ENCODE results near the gene GREB1L.
A peak's percentile ranks its signal among the peaks of the same experiment; 100 is the strongest.

Gene GREB1L

DNA sequence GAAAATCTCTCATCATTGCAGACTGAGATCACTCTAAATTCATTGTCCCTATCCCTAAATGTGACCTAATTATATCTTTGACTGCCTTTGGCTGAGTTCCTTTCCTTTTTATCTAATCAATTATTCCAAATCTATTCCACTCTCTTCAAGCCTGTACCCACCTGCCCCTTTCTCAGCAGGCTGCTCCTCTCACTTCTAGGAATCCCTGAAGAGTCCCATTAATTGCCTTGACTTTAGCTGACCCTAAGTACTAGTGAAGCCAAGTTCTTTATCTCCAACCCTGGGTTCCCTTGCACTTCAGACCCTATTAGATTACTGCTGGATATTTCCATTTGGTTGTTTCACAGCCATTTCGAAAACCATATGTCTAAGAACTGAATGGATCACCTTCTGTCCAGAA, 102.8 kb downstream of the GREB1L start:
- no peak overlapping the region for H3K4me3 ChIP-seq (replicated peaks in 1 of 2; ENCODE audit: low read depth in 2 of 2, low read length in 2 of 2)
- no peak for TF ChIP-seq CTCF (IDR thresholded peaks at IDR 0.05; ENCODE audit: low read depth, low read length)
- DNase-seq (ENCODE audit: low read depth in 2 of 2) = no peak

DNA sequence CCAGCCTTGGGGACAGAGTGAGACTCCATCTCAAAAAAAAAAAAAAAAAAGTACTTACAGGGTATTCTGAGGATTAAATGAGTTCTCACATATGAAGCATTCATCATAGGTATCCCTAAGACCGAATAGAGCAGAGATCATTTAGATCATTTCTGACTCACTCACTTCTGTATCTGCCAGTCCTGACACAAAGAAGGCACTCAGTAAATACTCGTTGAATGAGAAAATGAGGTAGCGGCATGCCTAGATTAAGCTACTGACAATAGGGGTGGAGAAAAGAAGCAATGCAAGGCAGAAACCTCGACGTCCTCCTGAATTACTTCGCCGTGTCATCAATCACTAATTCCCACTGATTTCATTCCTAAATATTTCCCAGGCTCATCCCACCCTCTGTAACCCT, 103.8 kb downstream of the GREB1L start:
- no peak overlapping the region for H3K4me3 ChIP-seq (replicated peaks in 1 of 2; ENCODE audit: low read depth in 2 of 2, low read length in 2 of 2)
- no peak for DNase-seq (ENCODE audit: low read depth in 2 of 2)
- no peak for TF ChIP-seq CTCF (IDR thresholded peaks at IDR 0.05; ENCODE audit: low read depth, low read length)

DNA sequence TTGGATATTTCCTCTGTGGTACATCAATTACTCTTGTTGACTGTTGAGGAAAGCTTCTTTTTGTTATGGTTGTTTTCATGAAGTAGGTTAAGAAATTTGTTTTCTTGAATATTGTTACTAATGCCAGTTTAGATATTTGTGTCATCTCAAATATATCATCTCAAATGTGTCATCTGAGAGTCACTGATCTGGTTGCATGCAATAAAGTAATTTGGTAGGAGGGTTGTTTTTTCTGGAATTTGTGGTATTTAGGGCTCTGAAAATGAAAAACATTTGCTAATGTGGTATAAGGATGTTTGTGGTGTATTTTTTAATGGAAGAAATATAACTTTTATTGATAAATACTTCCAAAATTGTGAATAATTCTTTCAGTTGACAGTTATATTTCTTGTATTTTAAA, 117.7 kb downstream of the GREB1L start:
- peak in 1 of 2 donors; percentile 24 for DNase-seq (ENCODE audit: low read depth in 2 of 2)
- TF ChIP-seq CTCF (IDR thresholded peaks at IDR 0.05; ENCODE audit: low read depth, low read length) = no peak
- no peak overlapping the region for H3K4me3 ChIP-seq (replicated peaks in 1 of 2; ENCODE audit: low read depth in 2 of 2, low read length in 2 of 2)

DNA sequence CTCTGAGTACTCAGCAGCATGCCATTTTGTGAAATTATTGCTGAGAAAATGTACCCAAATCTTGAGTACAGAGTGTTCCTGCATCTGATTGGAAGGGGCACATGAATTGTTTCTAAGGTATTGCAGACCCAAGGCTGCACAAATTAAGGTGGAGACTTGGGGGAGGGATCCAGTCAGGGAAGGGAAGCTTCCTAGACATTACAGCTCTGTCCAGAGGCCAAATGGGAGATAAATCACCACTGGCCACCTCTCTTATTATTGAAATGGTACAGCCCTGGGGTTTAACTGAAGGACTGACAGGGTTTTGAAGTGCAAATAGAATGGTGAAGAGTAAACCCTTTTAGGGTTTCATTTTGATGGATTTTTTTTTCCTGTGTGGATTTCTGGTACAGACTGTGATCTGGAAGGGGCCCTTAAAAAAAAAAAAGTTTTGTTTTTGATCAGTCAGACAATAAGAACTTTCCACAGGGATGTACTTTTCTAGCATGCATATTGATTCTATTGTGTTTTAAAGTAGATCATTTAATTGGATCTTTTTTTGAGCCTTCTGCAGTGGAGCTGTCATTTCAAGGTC, 119.4 kb downstream of the GREB1L start:
- no peak for TF ChIP-seq CTCF (IDR thresholded peaks at IDR 0.05; ENCODE audit: low read depth, low read length)
- peak in 1 of 2 donors; percentile 33 for DNase-seq (ENCODE audit: low read depth in 2 of 2)
- H3K4me3 ChIP-seq (replicated peaks in 1 of 2; ENCODE audit: low read depth in 2 of 2, low read length in 2 of 2) = no peak overlapping the region

- H3K4me3 ChIP-seq (replicated peaks in 1 of 2; ENCODE audit: low read depth in 2 of 2, low read length in 2 of 2) = no peak overlapping the region
- no peak for DNase-seq (ENCODE audit: low read depth in 2 of 2)
- TF ChIP-seq CTCF (IDR thresholded peaks at IDR 0.05; ENCODE audit: low read depth, low read length) = no peak
Observed at GRCh38 chr18:21362831-21363230, 120.8 kb downstream of the GREB1L start.

DNA sequence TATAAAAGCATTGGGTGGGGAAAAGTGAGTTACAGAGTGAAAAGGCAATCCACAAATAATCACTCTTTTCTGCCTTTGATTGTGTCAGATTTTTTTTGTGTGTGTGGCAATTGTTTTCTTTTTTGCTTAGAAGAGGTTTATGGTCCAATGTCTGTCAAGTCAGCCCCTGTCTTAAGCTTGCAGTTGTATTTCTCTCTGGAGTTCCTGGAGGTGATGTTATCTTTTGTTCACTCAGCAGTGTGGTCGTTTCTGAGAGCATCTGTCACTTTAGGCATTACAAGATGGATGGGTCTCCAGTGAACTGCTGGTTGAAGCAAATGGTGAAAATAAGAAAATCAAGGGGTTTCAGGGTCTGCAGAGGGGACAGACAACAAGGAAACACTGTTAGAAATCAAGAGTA, 121.3 kb downstream of the GREB1L start:
- no peak overlapping the region for H3K4me3 ChIP-seq (replicated peaks in 1 of 2; ENCODE audit: low read depth in 2 of 2, low read length in 2 of 2)
- no peak for TF ChIP-seq CTCF (IDR thresholded peaks at IDR 0.05; ENCODE audit: low read depth, low read length)
- DNase-seq (ENCODE audit: low read depth in 2 of 2) = no peak

DNA sequence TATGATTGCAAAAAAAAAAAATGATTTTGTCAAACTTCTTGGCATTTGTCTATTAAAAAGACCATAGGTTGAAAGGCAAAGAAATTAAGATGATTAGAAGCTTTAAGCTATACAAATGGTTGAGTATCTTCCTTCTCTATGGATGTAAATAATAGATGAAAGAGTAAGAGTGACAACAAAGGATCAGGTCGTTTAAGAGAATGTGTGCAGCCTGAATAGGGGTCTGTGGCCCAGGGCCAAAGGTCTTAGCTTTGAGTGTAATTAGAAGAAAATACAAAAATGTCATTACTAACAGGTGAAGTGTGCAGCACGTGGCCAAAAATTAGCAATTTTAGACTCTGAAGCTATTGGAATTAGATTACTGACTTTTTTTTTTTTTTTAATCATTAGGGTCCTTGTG, 122.4 kb downstream of the GREB1L start:
- TF ChIP-seq CTCF (IDR thresholded peaks at IDR 0.05; ENCODE audit: low read depth, low read length) = no peak
- DNase-seq (ENCODE audit: low read depth in 2 of 2) = no peak
- H3K4me3 ChIP-seq (replicated peaks in 1 of 2; ENCODE audit: low read depth in 2 of 2, low read length in 2 of 2) = no peak overlapping the region
